ENCODE measurements around the gene RBKS.

Gene RBKS

GRCh38 chr2:27890146-27890923 is at the start of gene RBKS, which contains the start of gene BABAM2:
TSS of gene RBKS (minus strand) at chr2:27890387. CDS start at chr2:27890345, 42 bp downstream.
TSS of gene BABAM2 (plus strand) at chr2:27890729. CDS start at chr2:27894557, 3,828 bp downstream.
- no peak for FAIRE-seq

- no peak for FAIRE-seq
Observed at GRCh38 chr2:27935026-27935425, 44.8 kb upstream of the RBKS start.

GRCh38 chr2:27932396-27932795 is 42.2 kb upstream of the RBKS start:
- FAIRE-seq, result no peak

- FAIRE-seq, result no peak
Observed at GRCh38 chr2:27931361-27931950, 41.3 kb upstream of the RBKS start.

- no peak for FAIRE-seq
Observed at GRCh38 chr2:27929916-27930486, 39.8 kb upstream of the RBKS start.

GRCh38 chr2:27925766-27926472 is 35.7 kb upstream of the RBKS start:
- no peak for FAIRE-seq

- FAIRE-seq, result no peak
Observed at GRCh38 chr2:27922842-27923241, 32.7 kb upstream of the RBKS start.

GRCh38 chr2:27921880-27922547 is 31.8 kb upstream of the RBKS start:
- no peak for FAIRE-seq

GRCh38 chr2:27921424-27921823 is 31.2 kb upstream of the RBKS start:
- FAIRE-seq, result no peak

- peak; percentile 30 for FAIRE-seq
Observed at GRCh38 chr2:27920148-27920885, 30.1 kb upstream of the RBKS start.

- no peak for FAIRE-seq
Observed at GRCh38 chr2:27916293-27916995, 26.3 kb upstream of the RBKS start.

- no peak for FAIRE-seq
Observed at GRCh38 chr2:27915874-27916273, 25.7 kb upstream of the RBKS start.

GRCh38 chr2:27915191-27915590 is 25.0 kb upstream of the RBKS start:
- FAIRE-seq, result no peak

GRCh38 chr2:27914805-27915175 is 24.6 kb upstream of the RBKS start:
- no peak for FAIRE-seq

GRCh38 chr2:27914041-27914804 is 24.0 kb upstream of the RBKS start:
- no peak for FAIRE-seq

GRCh38 chr2:27912512-27912911 is 22.3 kb upstream of the RBKS start:
- FAIRE-seq, result no peak

GRCh38 chr2:27911458-27912210 is 21.4 kb upstream of the RBKS start:
- FAIRE-seq, result no peak

GRCh38 chr2:27909901-27910300 is 19.7 kb upstream of the RBKS start:
- FAIRE-seq, result no peak

- no peak for FAIRE-seq
Observed at GRCh38 chr2:27907547-27907946, 17.4 kb upstream of the RBKS start.

GRCh38 chr2:27906074-27906473 is 15.9 kb upstream of the RBKS start:
- FAIRE-seq, result no peak

Data from G401.6 (cell line).